Measurements from ENCODE around the gene FAIM2.

- TF ChIP-seq CTCF (IDR thresholded peaks at IDR 0.05), result no peak
- TF ChIP-seq POLR2AphosphoS5 (IDR thresholded peaks at IDR 0.05; ENCODE audit: low read depth, low read length), result no peak
Measured at GRCh38 chr12:49951411-49952240, 47.9 kb upstream of the FAIM2 start.

All from Panc1 (cell line).